ENCODE results near the gene TTLL9.

The TTLL9 gene

DNA sequence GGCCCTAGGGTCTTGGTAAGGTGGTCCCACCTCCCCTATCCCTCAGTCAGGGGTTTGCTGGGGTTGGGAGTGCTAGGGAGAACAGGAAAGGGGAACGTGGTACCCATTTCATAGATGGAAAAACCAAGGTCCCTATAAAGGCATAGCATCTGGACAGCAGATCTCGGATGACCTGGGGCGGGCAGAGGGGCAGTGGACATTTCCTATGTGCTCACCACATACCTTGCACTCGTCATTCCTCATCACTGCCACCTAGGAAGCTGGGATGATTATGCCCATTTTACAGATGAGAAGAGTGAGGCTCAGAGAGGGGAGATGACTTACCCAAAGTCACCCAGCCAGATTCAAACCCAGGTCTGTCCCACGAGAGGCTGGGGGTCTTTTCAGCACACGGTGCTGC, 39.2 kb upstream of the TTLL9 start:
- no peaks in the 10 kb centered on the region for H3K36me3 ChIP-seq
- no peaks in the 10 kb centered on the region for H3K27me3 ChIP-seq
- DNase-seq = no peak
- peaks cover 5% of the 10 kb centered on the region for H3K4me1 ChIP-seq
- no peak for TF ChIP-seq CTCF (IDR thresholded peaks at IDR 0.05; ENCODE audit: low read depth, low read length)
- H3K9me3 ChIP-seq = no peaks in the 10 kb centered on the region
- no peak overlapping the region for H3K4me3 ChIP-seq (ENCODE audit: low read depth, low read length)

DNA sequence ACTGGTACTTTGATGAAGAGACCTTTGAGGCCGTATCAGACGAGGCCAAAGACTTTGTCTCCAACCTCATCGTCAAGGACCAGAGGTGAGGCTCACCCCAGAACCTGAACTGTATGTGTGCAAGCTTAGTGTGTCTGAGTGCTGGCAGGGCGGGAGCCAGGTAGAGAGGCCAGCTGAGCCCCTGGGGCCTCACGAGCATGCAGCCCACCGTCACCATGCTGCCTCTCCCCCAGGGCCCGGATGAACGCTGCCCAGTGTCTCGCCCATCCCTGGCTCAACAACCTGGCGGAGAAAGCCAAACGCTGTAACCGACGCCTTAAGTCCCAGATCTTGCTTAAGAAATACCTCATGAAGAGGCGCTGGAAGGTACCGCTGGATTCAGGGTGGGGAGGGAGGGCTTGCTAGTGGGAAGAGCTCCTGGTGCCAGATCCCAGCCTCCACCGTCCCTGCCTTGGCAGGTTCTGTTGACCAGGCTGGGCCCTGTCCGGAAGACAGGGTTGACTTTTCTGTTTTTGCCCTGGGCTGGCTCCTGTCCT, 38.6 kb upstream of the TTLL9 start:
- H3K9me3 ChIP-seq = no peaks in the 10 kb centered on the region
- no peaks in the 10 kb centered on the region for H3K36me3 ChIP-seq
- TF ChIP-seq CTCF (IDR thresholded peaks at IDR 0.05; ENCODE audit: low read depth, low read length) = no peak
- H3K4me3 ChIP-seq (ENCODE audit: low read depth, low read length) = no peak overlapping the region
- no peaks in the 10 kb centered on the region for H3K27me3 ChIP-seq
- peaks cover 9% of the 10 kb centered on the region for H3K4me1 ChIP-seq
- no peak for DNase-seq

DNA sequence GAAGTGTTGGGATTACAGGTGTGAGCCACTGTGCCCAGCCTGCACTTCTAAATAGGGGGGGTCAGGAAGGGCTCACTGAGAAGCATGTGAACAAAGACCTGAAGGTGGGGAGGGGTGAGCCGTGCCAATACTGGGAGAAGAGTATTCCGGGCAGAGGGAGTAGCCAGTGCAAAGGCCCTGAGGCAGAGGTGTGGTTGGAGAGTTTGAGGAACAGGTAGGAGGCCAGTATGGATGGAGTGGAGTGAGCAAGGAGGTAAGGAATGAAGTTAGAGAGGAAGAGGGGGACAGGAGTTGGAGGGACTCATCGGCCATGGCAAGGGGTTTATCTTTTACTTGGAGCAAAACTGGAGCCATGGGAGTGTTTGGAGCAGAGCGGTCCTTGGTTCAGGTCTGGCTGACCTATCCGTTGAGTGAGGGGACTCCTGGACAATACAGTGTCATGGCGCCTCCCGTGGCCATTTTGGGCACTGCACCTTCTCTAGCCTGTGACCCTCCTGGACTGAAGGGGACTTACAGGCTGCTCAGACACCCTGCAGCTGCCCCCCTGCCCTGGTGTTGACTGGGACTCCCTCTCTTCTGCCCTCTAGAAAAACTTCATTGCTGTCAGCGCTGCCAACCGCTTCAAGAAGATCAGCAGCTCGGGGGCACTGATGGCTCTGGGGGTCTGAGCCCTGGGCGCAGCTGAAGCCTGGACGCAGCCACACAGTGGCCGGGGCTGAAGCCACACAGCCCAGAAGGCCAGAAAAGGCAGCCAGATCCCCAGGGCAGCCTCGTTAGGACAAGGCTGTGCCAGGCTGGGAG, 37.1 kb upstream of the TTLL9 start:
- Histone ChIP-seq H3K4me3 (ENCODE audit: low read depth, low read length) (no peak overlapping the region), H3K4me1 (peaks cover 19% of the 10 kb centered on the region), H3K9me3 (no peaks in the 10 kb centered on the region), H3K27me3 (no peaks in the 10 kb centered on the region), H3K36me3 (no peaks in the 10 kb centered on the region)
- TF ChIP-seq CTCF (IDR thresholded peaks at IDR 0.05; ENCODE audit: low read depth, low read length) = peak; percentile 89
- peak; percentile 82 for DNase-seq

DNA sequence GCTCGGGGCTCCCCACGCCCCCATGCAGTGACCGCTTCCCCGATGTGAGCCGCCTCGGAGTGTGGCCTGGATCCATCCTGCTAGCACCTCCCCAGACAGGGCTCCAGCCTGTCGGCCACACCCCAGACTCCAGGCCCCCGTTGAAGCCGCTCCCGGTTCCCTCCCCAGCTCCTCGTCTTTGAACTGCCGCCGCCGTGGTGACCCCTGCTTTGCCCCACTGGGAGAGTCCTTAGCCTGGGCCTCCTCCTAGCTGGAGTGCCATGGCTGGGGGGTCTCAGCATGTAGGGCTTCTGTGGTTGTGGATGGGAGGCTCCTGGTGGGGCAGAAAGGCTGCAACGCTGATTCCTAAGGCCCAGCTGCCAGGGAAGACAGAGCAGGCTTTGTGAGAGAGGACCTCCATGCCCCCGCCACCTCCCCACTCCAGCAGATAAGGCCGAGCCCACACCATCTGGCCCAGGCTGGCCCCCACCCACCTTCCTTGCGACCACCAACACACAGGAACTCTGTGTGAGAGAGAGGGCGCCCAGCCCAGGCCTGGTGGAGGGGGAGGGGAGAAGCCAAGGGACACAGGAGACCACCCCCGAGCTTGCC, 36.4 kb upstream of the TTLL9 start:
- TF ChIP-seq CTCF (IDR thresholded peaks at IDR 0.05; ENCODE audit: low read depth, low read length) = no peak
- H3K4me3 ChIP-seq (ENCODE audit: low read depth, low read length) = no peak overlapping the region
- peaks cover 19% of the 10 kb centered on the region for H3K4me1 ChIP-seq
- H3K27me3 ChIP-seq = no peaks in the 10 kb centered on the region
- no peak for DNase-seq
- no peaks in the 10 kb centered on the region for H3K36me3 ChIP-seq
- H3K9me3 ChIP-seq = no peaks in the 10 kb centered on the region

GRCh38 chr20:31835554-31835953, 34.9 kb upstream of the TTLL9 start:
- no peak overlapping the region for H3K4me3 ChIP-seq (ENCODE audit: low read depth, low read length)
- H3K4me1 ChIP-seq = peaks cover 19% of the 10 kb centered on the region
- no peak for DNase-seq
- no peaks in the 10 kb centered on the region for H3K9me3 ChIP-seq
- no peaks in the 10 kb centered on the region for H3K36me3 ChIP-seq
- TF ChIP-seq CTCF (IDR thresholded peaks at IDR 0.05; ENCODE audit: low read depth, low read length) = no peak
- no peaks in the 10 kb centered on the region for H3K27me3 ChIP-seq

Measured in BE2C (cell line).